IMR-90 (cell line): ENCODE measurements around the gene KRTAP10-10. TPM values are rescaled to one million over a fixed set of nuclear protein-coding genes. Genes with fewer than 3 reads are reported as not detected.

Experiments used
- ATAC-seq: fragments of 200-7000 bp; cut with Tn5 transposase; 2 replicates; pipeline ENCODE4 v1.9.1; 2020; ENCODE audit warnings: low read depth, mild to moderate bottlenecking, moderate library complexity
- BruUV-seq: library from RNA; stranded (reverse); fragments of 400-500 nt; replicated peaks from 2 replicates; lab custom pipeline; 2021; lab: Mats Ljungman, UMichigan
- CTCF ChIA-PET: fragments of 300-600 bp; formaldehyde crosslinking; extraction: SDS; loops from one replicate; lab custom pipeline; 2021; ENCODE audit warnings: antibody characterized with exemption; lab: Yijun Ruan, JAX
- POLR2A ChIA-PET: fragments of 300-600 bp; sonication (Branson Sonifier 250); formaldehyde crosslinking; loops from one replicate; lab custom pipeline; 2022; ENCODE audit warnings: antibody characterized with exemption; ENCODE audit not compliant: unreplicated experiment; lab: Charles Lee
- DNase-seq: peaks from one replicate; pipeline ENCODE4 v3.0.0; 2013
- H2AFZ ChIP-seq: replicated peaks from 2 replicates; pipeline ENCODE3; 2013; ENCODE audit warnings: low read length, mild to moderate bottlenecking; ENCODE audit not compliant: poor library complexity
- H2AK5ac ChIP-seq: 2 replicates; pipeline ENCODE4 v1.6.1; 2013; ENCODE audit warnings: low read depth, low read length, inconsistent platforms
- H2AK9ac ChIP-seq: replicated peaks from 2 replicates; pipeline ENCODE3; 2013; ENCODE audit warnings: mild to moderate bottlenecking, low read depth, low read length, moderate library complexity; ENCODE audit not compliant: poor library complexity
- H2BK120ac ChIP-seq: 2 replicates; pipeline ENCODE4 v1.6.1; 2013; ENCODE audit warnings: low read depth, low read length, inconsistent platforms
- H2BK15ac ChIP-seq: 3 replicates; pipeline ENCODE4 v1.6.1; 2013; ENCODE audit warnings: low read depth, low read length, inconsistent platforms
- H2BK20ac ChIP-seq: 2 replicates; pipeline ENCODE4 v1.6.1; 2013; ENCODE audit warnings: low read depth, mild to moderate bottlenecking, inconsistent platforms, low read length, moderate library complexity
- H2BK5ac ChIP-seq: 2 replicates; pipeline ENCODE4 v1.6.1; 2013; ENCODE audit warnings: mild to moderate bottlenecking, low read depth, low read length, inconsistent platforms; ENCODE audit not compliant: poor library complexity, severe bottlenecking
- H3K14ac ChIP-seq: replicated peaks from 2 replicates; pipeline ENCODE4 v1.6.1; 2013; ENCODE audit warnings: low read depth, low read length, inconsistent platforms
- H3K18ac ChIP-seq: 2 replicates; pipeline ENCODE4 v1.6.1; 2013; ENCODE audit warnings: low read depth, low read length, control low read depth
- H3K23ac ChIP-seq: 2 replicates; pipeline ENCODE4 v1.6.1; 2013; ENCODE audit warnings: low read depth, low read length, inconsistent platforms
- H3K27ac ChIP-seq: 2 replicates; pipeline ENCODE4 v1.5.1; 2013; ENCODE audit warnings: mild to moderate bottlenecking, control low read depth, low read length; ENCODE audit not compliant: insufficient read depth
- H3K27me3 ChIP-seq: 2 replicates; pipeline ENCODE4 v1.6.1; 2013; ENCODE audit warnings: low read length; ENCODE audit not compliant: control insufficient read depth, insufficient read depth
- H3K36me3 ChIP-seq: 2 replicates; pipeline ENCODE4 v1.6.1; 2013; ENCODE audit warnings: low read length, mixed read lengths; ENCODE audit not compliant: control insufficient read depth, insufficient read depth
- H3K4ac ChIP-seq: 2 replicates; pipeline ENCODE4 v1.6.1; 2013; ENCODE audit warnings: low read depth, low read length, inconsistent platforms
- H3K4me1 ChIP-seq: 2 replicates; pipeline ENCODE4 v1.6.1; 2013; ENCODE audit warnings: low read length, mixed read lengths; ENCODE audit not compliant: control insufficient read depth, insufficient read depth
- H3K4me2 ChIP-seq: 2 replicates; pipeline ENCODE4 v1.6.1; 2013; ENCODE audit warnings: low read depth, mild to moderate bottlenecking, control low read depth, low read length, moderate library complexity
- H3K4me3 ChIP-seq: 2 replicates; pipeline ENCODE4 v1.5.1; 2013; ENCODE audit warnings: low read depth, mild to moderate bottlenecking, control low read depth, low read length, moderate library complexity; ENCODE audit not compliant: insufficient read depth
- H3K56ac ChIP-seq: 2 replicates; pipeline ENCODE4 v1.6.1; 2013; ENCODE audit warnings: low read length, inconsistent platforms; ENCODE audit not compliant: insufficient read depth; ENCODE audit errors: extremely low read depth
- H3K79me1 ChIP-seq, 2 experiments: 2 replicates each; pipeline ENCODE4 v1.6.1; 2013; ENCODE audit warnings: low read length in 2 of 2, inconsistent platforms in 1 of 2, low read depth in 1 of 2
- H3K9ac ChIP-seq: 2 replicates; pipeline ENCODE4 v1.6.1; 2013; ENCODE audit warnings: low read depth, low read length, control low read depth
- H3K9me1 ChIP-seq: 2 replicates; pipeline ENCODE4 v1.6.1; 2013; ENCODE audit warnings: low read length, inconsistent platforms; ENCODE audit not compliant: insufficient read depth
- H3K9me3 ChIP-seq: 2 replicates; pipeline ENCODE4 v1.6.1; 2013; ENCODE audit warnings: low read length; ENCODE audit not compliant: control insufficient read depth, insufficient read depth
- H4K20me1 ChIP-seq: 2 replicates; pipeline ENCODE4 v1.6.1; 2013; ENCODE audit warnings: low read length, inconsistent platforms; ENCODE audit not compliant: insufficient read depth
- H4K5ac ChIP-seq: 2 replicates; pipeline ENCODE4 v1.6.1; 2013; ENCODE audit warnings: mild to moderate bottlenecking, low read depth, low read length, control low read depth
- H4K8ac ChIP-seq, 2 experiments: 2 replicates each; pipeline ENCODE4 v1.6.1; 2013; ENCODE audit warnings: low read depth in 2 of 2, low read length in 2 of 2, control low read depth in 1 of 2, inconsistent platforms in 1 of 2
- H4K91ac ChIP-seq: 2 replicates; pipeline ENCODE4 v1.6.1; 2013; ENCODE audit warnings: low read depth, low read length, inconsistent platforms; ENCODE audit not compliant: insufficient read depth
- NFE2L2 ChIP-seq: fragments of 150-350 bp; IDR thresholded peaks from 2 replicates; pipeline ENCODE4 v1.6.1; 2016; ENCODE audit warnings: low read depth, mild to moderate bottlenecking, low read length
- WGBS, 2 experiments: methylation state at CpG; one replicate each; pipeline versions ENCODE4 v1.1.5 to v1.1.7; 2013; ENCODE audit warnings: missing lambda C conversion rate in 2 of 2; ENCODE audit not compliant: insufficient read length in 1 of 2; ENCODE audit errors: extremely low coverage in 2 of 2; 5-methylcytosine and 5-hydroxymethylcytosine counted together
- dilution Hi-C: fragments of 300-500 bp; cut with HindIII; formaldehyde crosslinking; loops from one replicate; pipeline ENCODE4 v1.14.3; 2018; ENCODE audit warnings: low sequenced_read_pairs; ENCODE audit not compliant: unreplicated experiment
- in situ Hi-C: fragments of 300-500 bp; cut with MboI; formaldehyde crosslinking; loops from 3 replicates; pipeline ENCODE4 v1.14.3; 2019; ENCODE audit warnings: low sequenced_read_pairs, inconsistent platforms, mixed read lengths
- intact Hi-C: fragments of 100-400 bp; cut with micrococcal nuclease; formaldehyde crosslinking; loops from 2 replicates; pipeline ENCODE4 v1.10.0; 2022
- polyA plus RNA-seq, 3 experiments: library from polyadenylated mRNA; depleted of rRNA; stranded (reverse); fragments of >200 nt; gene quantifications; 2 replicates each; pipeline ENCODE4 v1.2.3, GENCODE V29; 2012; ENCODE audit warnings: low replicate concordance in 1 of 3
- total RNA-seq: library from RNA; depleted of rRNA; stranded (reverse); fragments of >200 nt; gene quantifications from 2 replicates; pipeline ENCODE4 v1.2.3, GENCODE V29; 2012

Gene KRTAP10-10
- total and polyA plus RNA-seq, 2 of the 4 experiments (the other 2 are of a cell fraction) = not detected

DNA sequence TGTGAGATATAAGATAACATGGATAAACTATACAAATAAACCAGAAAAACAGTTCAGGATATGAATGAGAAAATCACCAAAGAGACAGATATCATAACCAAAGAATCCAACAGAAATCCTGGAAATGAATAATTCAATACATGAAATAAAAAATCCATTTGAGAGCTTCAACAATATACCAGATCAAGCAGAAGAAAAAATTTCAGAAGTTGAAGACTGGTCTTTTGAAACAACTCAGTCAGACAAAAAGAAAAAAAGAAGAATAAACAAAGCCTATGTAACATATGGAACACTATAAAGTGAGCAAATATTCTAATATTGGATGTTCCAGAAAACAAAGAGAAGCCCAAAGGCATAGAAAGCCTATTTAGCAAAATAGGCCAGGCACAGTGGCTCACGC is 34.8 kb downstream of the KRTAP10-10 start:
- in situ Hi-C loops = no loop called here

More for the DNA sequence above, 34.8 kb downstream of the KRTAP10-10 start:
- Histone ChIP-seq H2AK9ac (no peak overlapping the region), H3K56ac (no peak overlapping the region), H4K5ac (no peak overlapping the region), H2BK20ac (no peak overlapping the region), H3K9me1 (no peaks in the 10 kb centered on the region), H3K79me1 (no peaks in the 10 kb centered on the region), H3K9me3 (peaks cover 3% of the 10 kb centered on the region; the same call in 1 of the 2 replicates), H3K23ac (no peak overlapping the region), H3K4ac (no peak overlapping the region), H4K20me1 (no peaks in the 10 kb centered on the region), H2BK15ac (no peak overlapping the region), H4K8ac (no peak overlapping the region), H3K27me3 (peaks cover 14% of the 10 kb centered on the region), H3K9ac (no peak overlapping the region), H3K4me2 (no peak overlapping the region), H2BK5ac (no peak overlapping the region), H3K27ac (no peak overlapping the region), H3K18ac (no peak overlapping the region), H3K36me3 (no peaks in the 10 kb centered on the region), H2AFZ (no peak overlapping the region), H3K14ac (no peak overlapping the region), H3K4me3 (no peak overlapping the region), H2AK5ac (no peak overlapping the region), H2BK120ac (no peak overlapping the region), H3K4me1 (no peaks in the 10 kb centered on the region), H4K91ac (no peak overlapping the region)
- DNase-seq (no peak), ATAC-seq (no peak)
- POLR2A ChIA-PET = no interaction called here
- TF ChIP-seq NFE2L2 = no peak
- BruUV-seq = no TSS peak
- intact Hi-C loops (no loop called here), dilution Hi-C loops (no loop called here)
- no CpG with 5 or more reads among the region's 1 CpG for WGBS, 2 experiments
- CTCF ChIA-PET = no interaction called here
